Astrocyte of the hippocampus (primary cell): Measurements from ENCODE around the gene IQCK.

Source experiments
- DNase-seq: peaks from one replicate; pipeline ENCODE4 v3.0.0; 2011; ENCODE audit warnings: low read depth, low spot score

The IQCK gene

DNA sequence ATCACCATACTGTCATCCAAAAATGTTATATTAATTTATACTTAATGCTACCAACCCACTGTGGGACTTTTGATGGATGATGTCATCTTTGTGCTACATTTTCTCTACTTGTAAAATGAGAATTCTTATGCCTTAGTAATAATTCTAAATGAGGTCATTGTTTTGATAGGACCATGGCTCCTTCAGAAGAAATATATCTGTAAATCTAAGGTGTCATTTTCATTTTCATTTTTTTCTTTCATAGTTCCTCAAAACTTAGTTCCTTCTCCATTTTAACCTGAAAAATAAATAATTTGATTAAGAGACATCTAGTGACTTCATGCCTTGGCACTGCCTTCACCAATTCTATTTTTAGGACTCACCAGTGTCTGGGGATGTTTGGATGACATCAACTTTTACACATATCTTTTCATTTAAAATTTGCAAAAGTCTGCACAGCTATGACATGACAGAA is 117.9 kb downstream of the IQCK start:
- peak; percentile 33 for DNase-seq

GRCh38 chr16:19837331-19837980 is 119.4 kb downstream of the IQCK start:
- peak; percentile 31 for DNase-seq

- no peak for DNase-seq
These were observed 120.1 kb downstream of the IQCK start for GRCh38 chr16:19837984-19838707.

DNA sequence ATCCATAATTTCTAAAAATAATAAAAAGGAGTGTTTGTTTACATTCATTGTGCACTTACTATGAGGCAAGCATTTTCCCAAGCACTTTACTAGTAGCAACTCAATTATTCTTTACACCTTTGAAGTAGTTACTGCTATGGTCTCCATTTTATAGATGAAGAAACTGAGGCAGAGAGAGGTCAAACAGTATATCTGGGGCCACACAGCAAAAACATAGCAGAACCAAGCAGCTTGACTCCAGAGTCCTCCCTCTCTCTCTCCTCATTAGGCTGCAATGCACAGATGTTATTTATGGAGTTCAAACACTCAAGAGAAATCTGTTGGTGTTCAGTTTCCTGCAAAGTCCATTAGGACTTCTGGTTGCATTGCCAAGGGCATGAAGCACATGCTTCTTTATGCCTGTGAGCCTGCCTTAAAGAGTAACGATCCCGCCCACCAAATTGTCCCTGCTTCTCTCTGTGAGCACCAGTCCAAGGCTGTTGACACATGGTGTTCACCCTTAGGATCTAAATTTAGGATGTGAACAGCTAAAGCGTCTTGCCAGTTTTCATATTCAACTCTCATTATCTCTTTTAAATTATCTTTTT is 122.5 kb downstream of the IQCK start:
- no peak for DNase-seq

DNA sequence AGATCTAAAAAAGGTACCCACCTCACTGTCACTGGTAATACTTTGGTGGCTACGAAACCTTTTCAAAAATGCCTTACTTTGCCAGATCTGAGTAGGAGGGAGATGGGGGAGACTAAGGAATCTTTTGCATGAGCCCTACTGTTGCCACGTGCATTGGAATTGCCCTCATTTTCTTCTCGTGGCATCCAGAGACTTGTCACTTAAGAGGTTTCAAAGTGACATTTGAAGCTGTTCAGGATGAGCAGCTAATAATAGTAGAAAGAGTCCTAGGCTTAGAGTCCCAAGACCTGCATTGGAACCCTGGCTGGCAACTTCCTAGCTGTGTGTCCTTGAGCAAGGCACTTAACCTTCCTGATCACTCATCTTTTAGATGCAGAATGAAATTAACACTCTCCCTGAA is 123.1 kb downstream of the IQCK start:
- no peak for DNase-seq

DNA sequence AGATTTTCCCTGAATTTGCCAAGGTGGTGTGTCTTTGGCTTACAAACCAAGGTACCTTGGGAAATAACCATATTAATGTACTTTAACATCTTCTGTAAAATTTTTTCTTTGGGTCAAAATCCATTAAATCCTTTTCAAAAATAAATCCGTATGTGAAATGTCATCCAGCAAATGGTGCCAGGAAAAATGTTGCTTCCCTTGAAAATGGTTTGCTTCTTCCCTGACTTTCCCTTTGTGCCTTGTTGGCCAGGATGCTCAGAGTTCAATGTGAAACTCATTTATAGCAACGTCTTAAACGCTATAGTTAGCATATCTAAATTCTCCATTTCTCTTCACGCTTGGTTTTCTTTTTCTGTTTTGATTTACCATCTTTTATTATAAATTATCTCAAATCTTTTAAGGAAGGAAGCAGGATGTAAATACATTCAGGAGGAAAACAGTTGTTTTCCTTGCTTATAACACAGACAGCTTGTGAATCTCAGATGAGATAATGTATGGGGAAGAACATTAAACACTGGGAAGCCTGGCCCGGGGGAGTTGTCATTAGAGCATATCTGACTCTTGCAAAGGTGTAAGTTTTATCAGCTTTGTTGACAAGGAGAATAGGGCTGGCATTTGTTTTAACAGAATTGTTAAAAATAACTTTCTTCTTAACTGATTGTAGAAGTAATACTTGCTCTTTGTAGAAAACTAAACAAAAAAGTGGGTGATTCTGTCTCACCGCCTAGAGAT is 124.5 kb downstream of the IQCK start:
- no peak for DNase-seq

DNA sequence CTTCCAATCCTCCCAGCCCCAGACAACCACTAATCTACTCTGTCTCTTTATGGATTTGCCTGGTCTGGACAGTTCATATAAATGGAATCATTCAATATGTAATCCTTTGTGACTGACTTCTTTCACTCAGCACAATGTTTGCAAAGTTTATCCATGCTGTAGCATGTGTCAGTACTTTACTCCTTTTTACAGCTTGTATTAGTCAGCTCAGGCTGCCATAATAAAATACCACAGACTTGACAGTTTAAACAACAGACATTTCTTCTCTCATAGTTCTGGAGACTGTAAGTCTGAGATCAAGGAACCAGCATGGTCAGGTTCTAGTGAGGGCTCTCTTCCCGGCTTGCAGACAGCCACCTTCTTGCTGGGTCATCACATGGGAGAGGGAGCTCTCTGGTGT is 125.3 kb downstream of the IQCK start:
- peak; percentile 19 for DNase-seq

- DNase-seq: peak; percentile 88
These were observed 127.0 kb downstream of the IQCK start for GRCh38 chr16:19844945-19845641.

GRCh38 chr16:19846436-19846835 is 128.4 kb downstream of the IQCK start:
- DNase-seq: no peak

GRCh38 chr16:19848756-19849155 is 130.7 kb downstream of the IQCK start:
- no peak for DNase-seq

DNA sequence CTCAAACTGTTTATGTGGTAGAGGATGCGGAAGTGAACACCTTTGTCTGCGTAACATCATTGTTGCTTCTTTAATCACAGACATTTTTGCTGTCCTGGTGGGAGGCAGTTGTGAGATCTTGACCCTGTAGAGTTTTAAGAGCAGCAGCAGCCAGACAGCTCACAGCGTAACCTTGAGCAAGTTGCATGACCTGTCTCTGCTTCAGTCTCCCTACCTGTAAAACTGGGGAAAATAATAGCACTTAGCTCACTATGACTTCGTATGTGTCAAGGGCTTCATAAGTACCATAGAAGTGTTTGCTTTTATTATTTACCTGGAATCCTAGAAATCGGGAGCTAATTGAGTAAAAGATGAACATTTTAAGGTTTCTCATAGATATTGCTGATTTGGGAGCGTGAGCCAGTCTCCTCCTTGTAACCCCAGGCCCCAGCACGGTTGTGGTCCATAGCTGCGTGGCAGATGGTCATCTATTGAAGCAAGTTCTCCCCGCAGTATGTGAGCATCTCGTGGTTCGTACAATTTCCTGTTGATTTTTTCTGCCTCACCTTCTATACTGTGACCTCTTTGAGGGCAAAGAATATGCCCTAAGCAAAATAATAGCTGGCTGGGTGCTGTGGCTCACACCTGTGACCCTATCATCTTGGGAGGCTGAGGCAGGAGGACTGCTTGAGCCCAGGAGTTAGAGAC is 132.2 kb downstream of the IQCK start:
- no peak for DNase-seq

DNA sequence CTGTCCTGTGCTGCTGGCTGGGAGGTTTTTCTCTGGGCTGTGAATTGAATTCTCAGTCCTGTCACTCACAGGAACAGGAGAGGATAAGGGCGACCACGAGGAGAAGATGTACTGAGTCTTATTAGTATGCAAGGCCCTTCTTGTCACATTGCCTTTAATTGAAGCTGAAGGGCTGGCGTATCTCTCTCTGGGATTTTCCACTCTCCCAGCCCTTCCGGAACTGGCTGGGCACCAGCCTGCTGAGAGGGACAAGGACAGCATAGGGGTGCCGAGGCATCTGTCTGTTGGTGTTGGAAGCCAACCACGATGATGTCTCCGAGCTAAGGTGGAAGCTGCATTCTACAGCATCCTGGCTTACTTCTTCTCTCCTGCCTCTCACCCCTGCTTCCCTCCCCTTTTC is 133.4 kb downstream of the IQCK start:
- DNase-seq: no peak

- DNase-seq: no peak
These were observed 135.2 kb downstream of the IQCK start for GRCh38 chr16:19853132-19853741.

- DNase-seq: no peak
These were observed 135.9 kb downstream of the IQCK start for GRCh38 chr16:19853742-19854542.

- no peak for DNase-seq
These were observed 136.4 kb downstream of the IQCK start for GRCh38 chr16:19854543-19854876.

GRCh38 chr16:19856120-19856519 is 138.0 kb downstream of the IQCK start:
- DNase-seq: no peak

GRCh38 chr16:19857593-19858339 is 139.7 kb downstream of the IQCK start:
- no peak for DNase-seq

DNA sequence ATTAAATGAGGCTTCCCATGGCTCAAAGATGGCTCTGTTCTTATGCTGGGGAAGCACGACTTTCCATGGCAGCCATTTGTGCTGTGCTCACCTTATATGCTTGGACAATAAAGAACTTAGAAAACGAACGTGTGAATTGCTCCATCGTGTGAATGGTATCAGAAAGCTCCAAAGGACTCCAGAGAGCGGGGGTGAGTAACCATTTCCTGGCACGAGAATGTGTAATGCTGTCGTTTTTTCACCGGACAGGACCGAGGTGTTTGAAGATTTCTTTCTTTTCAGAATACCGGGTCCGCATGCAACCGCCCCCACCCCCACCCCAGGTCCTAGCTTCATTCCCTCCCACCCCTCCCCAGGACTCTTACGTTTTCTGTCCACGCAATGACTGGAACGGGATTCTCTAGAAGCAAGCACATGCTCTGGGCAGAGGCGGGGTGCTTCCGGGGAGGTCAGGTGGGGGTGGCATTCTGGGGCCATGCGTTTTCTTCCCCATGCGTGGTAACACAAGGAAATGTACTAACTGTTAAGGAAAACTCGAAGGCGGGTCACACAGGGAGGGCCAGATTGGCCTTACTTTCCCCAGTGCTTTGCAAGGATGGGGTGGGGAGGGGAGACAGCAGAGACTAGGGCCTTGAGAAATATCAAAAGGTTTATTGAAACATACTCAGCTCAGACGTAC is 140.4 kb downstream of the IQCK start:
- DNase-seq: peak; percentile 80

DNA sequence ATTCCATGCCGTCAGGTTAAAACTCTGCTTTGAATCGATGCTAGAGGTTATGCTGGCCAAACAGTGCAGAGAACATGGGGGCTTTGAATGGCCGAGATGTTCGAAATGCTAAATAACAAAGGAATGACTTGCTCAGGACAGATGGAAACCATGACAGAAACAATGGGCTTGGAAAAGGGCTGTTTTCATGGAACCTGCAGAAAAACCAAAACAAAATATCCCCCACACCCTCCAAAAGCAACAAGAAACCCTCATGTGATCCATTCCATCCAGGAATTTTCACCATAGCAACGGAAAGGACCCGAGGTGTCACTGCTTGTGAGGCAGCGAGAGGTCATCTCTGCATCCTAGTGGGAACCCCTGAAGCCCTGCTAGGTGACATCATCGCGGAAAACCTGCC is 141.1 kb downstream of the IQCK start:
- no peak for DNase-seq
